Measurements from ENCODE around the gene FRMPD2.

GRCh38 chr10:48207853-48208252 lies 66.6 kb downstream of the FRMPD2 start:
- TF ChIP-seq CTCF (IDR thresholded peaks at IDR 0.05; ENCODE audit: low read depth, low read length, missing input control) (no peak), REST (IDR thresholded peaks at IDR 0.05) (no peak)
